Gastroesophageal sphincter (tissue), 4 donors: ENCODE data around the gene MACROD2. TPM values are rescaled to one million over a fixed set of nuclear protein-coding genes. Genes with fewer than 3 reads are reported as not detected.

Experiments used
- ATAC-seq: fragments of 150-250 bp; one replicate; pipeline ENCODE4 v1.9.1; 2016; ENCODE audit warnings: mild to moderate bottlenecking, moderate library complexity
- H3K27ac ChIP-seq, 4 donors: fragments of 200-600 bp; sonication (generic) in 3 of 4; 1 replicate in 3 of 4; 2 replicates in 1 of 4; pipeline ENCODE4 v1.5.1; 2016 to 2019
- H3K27me3 ChIP-seq: fragments of 200-600 bp; sonication (generic); one replicate; pipeline ENCODE4 v1.5.1; 2019
- H3K36me3 ChIP-seq, 2 donors: fragments of 200-600 bp; sonication (generic); one replicate each; pipeline ENCODE4 v1.5.1; 2019; ENCODE audit warnings: control low read depth in 1 of 2
- H3K4me1 ChIP-seq, 3 donors: fragments of 200-600 bp; sonication (generic); 1 replicate in 2 of 3; 2 replicates in 1 of 3; pipeline ENCODE4 v1.5.1; 2016 to 2019; ENCODE audit warnings: control low read depth in 2 of 3
- H3K4me3 ChIP-seq, 2 donors: fragments of 200-600 bp; sonication (generic); one replicate each; pipeline ENCODE4 v1.5.1; 2019; ENCODE audit warnings: mild to moderate bottlenecking in 1 of 2, moderate library complexity in 1 of 2
- H3K9me3 ChIP-seq, 3 donors: fragments of 200-600 bp; sonication (generic); one replicate each; pipeline ENCODE4 v1.5.1; 2017 to 2019; ENCODE audit warnings: control low read depth in 2 of 3
- CTCF ChIP-seq, 4 experiments: fragments of 200-600 bp in 2 of 4; fragments of 450-650 bp in 2 of 4; sonication (generic) in 1 of 4; IDR thresholded peaks; one replicate each; pipeline ENCODE4 v1.5.1; 2017 to 2019; ENCODE audit warnings: antibody characterized with exemption in 4 of 4, mild to moderate bottlenecking in 2 of 4, moderate library complexity in 2 of 4
- EP300 ChIP-seq: sonication (generic); formaldehyde crosslinking; IDR thresholded peaks from one replicate; pipeline ENCODE4 v1.6.1; 2017; ENCODE audit warnings: antibody characterized with exemption, mild to moderate bottlenecking
- POLR2A ChIP-seq, 2 donors: fragments of 450-650 bp; IDR thresholded peaks; one replicate each; pipeline ENCODE4 v1.6.1; 2017; ENCODE audit warnings: antibody characterized with exemption in 2 of 2, mild to moderate bottlenecking in 2 of 2, moderate library complexity in 1 of 2
- POLR2AphosphoS5 ChIP-seq: sonication (generic); formaldehyde crosslinking; IDR thresholded peaks from one replicate; pipeline ENCODE4 v1.6.1; 2017; ENCODE audit warnings: antibody characterized with exemption
- WGBS, 2 donors: methylation state at CpG; one replicate each; pipeline ENCODE4 v1.1.5; 2018; ENCODE audit warnings: low coverage in 1 of 2; 5-methylcytosine and 5-hydroxymethylcytosine counted together
- total RNA-seq, 4 donors: library from RNA; depleted of rRNA; stranded (reverse); fragments of >200 nt; gene quantifications; one replicate each; pipeline ENCODE4 v1.1.0, GENCODE V29; 2016

MACROD2 gene
- total RNA-seq, 4 donors from 2014 or later = 4.0 to 12.1 (median 7.4) TPM

- no peak for ATAC-seq
- WGBS, 2 donors = 61 to 63% methylated on average over 3 of the region's 3 CpGs
- Histone ChIP-seq H3K27me3 (no peaks in the 10 kb centered on the region), H3K4me1 (no peaks in the 10 kb centered on the region), H3K36me3 (no peaks in the 10 kb centered on the region), H3K4me3 (no peak overlapping the region), H3K27ac (no peak overlapping the region), H3K9me3 (no peaks in the 10 kb centered on the region)
- TF ChIP-seq EP300 = no peak
- no peak for TF ChIP-seq CTCF (IDR thresholded peaks at IDR 0.05)
- TF ChIP-seq POLR2A (IDR thresholded peaks at IDR 0.05) = no peak
- TF ChIP-seq POLR2AphosphoS5 = no peak
Observed at GRCh38 chr20:14295770-14296309, 300.5 kb downstream of the MACROD2 start.

DNA sequence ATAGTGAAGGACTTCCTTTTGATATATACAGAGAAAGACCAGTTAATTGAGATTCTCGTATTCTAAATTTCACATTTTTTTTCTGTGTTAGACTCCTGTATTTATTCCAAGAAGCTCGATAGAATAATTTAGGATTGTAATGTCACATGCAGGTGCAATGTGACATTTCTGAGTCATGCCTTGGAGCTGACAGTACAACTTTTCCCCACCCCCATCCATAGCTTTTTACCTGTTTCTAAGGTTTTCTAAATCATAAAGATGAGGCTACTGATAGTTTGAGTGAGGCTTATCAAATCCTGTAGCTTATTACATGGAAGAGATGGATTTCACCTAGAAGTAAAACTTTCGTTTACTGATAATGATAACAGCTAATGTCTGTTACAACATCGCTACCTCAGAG lies 304.5 kb downstream of the MACROD2 start:
- Histone ChIP-seq H3K27ac (no peak overlapping the region), H3K4me3 (no peak overlapping the region), H3K27me3 (no peaks in the 10 kb centered on the region), H3K9me3 (no peaks in the 10 kb centered on the region), H3K4me1 (no peaks in the 10 kb centered on the region), H3K36me3 (no peaks in the 10 kb centered on the region)
- 88 to 90% methylated on average over 4 of the region's 4 CpGs for WGBS, 2 donors
- no peak for TF ChIP-seq POLR2AphosphoS5
- TF ChIP-seq POLR2A (IDR thresholded peaks at IDR 0.05) = no peak
- no peak for TF ChIP-seq EP300
- TF ChIP-seq CTCF (IDR thresholded peaks at IDR 0.05) = no peak
- ATAC-seq = no peak

DNA sequence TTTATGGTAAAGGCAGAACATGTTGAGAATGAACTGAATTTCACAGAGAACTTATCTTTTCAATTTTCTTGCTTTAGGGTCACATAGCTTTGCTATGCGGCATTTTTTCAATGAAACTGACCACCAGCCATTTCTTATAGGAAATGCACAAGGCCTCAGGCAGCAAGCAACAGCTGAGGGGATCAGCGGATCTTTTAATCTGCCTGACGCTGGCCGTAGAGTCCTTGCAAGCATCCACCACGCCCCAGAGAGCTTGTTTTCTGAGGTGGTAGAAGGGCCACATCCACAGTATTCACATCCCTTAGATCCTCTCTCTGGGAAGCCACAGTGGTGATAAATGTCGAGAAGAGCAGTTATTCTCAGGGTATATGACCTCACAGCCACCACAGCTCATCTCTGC lies 307.8 kb downstream of the MACROD2 start:
- ATAC-seq = no peak
- Histone ChIP-seq H3K4me1 (no peaks in the 10 kb centered on the region), H3K27ac (no peak overlapping the region), H3K36me3 (no peaks in the 10 kb centered on the region), H3K4me3 (no peak overlapping the region), H3K27me3 (no peaks in the 10 kb centered on the region), H3K9me3 (no peaks in the 10 kb centered on the region)
- 67 to 79% methylated on average over 5 of the region's 6 CpGs for WGBS, 2 donors
- TF ChIP-seq CTCF (IDR thresholded peaks at IDR 0.05) = no peak

DNA sequence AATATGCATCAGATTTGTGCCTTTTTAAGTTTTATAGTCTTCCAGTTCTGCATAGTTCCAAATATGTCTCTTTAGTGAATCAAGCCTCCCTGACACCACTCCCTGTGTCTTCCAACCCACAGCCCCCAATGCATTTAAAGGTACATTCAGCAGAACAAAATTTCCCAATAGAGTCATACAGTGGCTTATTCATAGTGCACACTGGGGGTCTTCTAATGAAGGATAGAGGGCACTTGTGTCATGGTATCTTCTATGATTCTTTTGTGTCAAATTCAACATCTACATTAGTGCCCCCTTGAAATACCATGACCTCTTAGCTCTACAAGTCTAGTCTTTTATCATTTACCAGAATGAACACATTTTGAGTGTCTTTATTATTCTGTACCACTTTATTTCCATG lies 308.3 kb downstream of the MACROD2 start:
- H3K4me1 ChIP-seq = no peaks in the 10 kb centered on the region
- H3K4me3 ChIP-seq = no peak overlapping the region
- no peaks in the 10 kb centered on the region for H3K9me3 ChIP-seq
- no peaks in the 10 kb centered on the region for H3K36me3 ChIP-seq
- H3K27me3 ChIP-seq = no peaks in the 10 kb centered on the region
- TF ChIP-seq POLR2A (IDR thresholded peaks at IDR 0.05) = no peak
- no peak for TF ChIP-seq CTCF (IDR thresholded peaks at IDR 0.05)
- no peak for TF ChIP-seq POLR2AphosphoS5
- no peak for TF ChIP-seq EP300
- ATAC-seq = no peak
- H3K27ac ChIP-seq = no peak overlapping the region

GRCh38 chr20:14304472-14304871 lies 309.2 kb downstream of the MACROD2 start:
- Histone ChIP-seq H3K27ac (no peak overlapping the region), H3K9me3 (no peaks in the 10 kb centered on the region), H3K4me3 (no peak overlapping the region), H3K27me3 (no peaks in the 10 kb centered on the region), H3K36me3 (no peaks in the 10 kb centered on the region), H3K4me1 (no peaks in the 10 kb centered on the region)
- ATAC-seq = no peak
- no peak for TF ChIP-seq EP300
- TF ChIP-seq CTCF (IDR thresholded peaks at IDR 0.05) = no peak
- TF ChIP-seq POLR2AphosphoS5 = no peak
- no peak for TF ChIP-seq POLR2A (IDR thresholded peaks at IDR 0.05)
- WGBS, 2 donors = 80 to 82% methylated on average over 1 of the region's 1 CpG
